ENCODE measurements around the gene CHST9. TPM values are rescaled to one million over a fixed set of nuclear protein-coding genes. Genes with fewer than 3 reads are reported as not detected.

The CHST9 gene
- total RNA-seq, 2 experiments from 2014 or later, result not detected

GRCh38 chr18:26940744-26941398 is 244.2 kb downstream of the CHST9 start:
- Mint-ChIP-seq H3K36me3 (ENCODE audit: low read depth) (no peaks in the 10 kb centered on the region), H3K9me3 (peaks cover 3% of the 10 kb centered on the region), H3K4me1 (ENCODE audit: low read depth) (no peaks in the 10 kb centered on the region), H3K4me3 (no peak overlapping the region), H3K27ac (no peak overlapping the region), H3K27me3 (no peaks in the 10 kb centered on the region)
- ChIA-PET CTCF (no interaction called here), POLR2A (no interaction called here)
- peaks cover 0 to 4% of the 10 kb centered on the region in 2 experiments for H3K9me3 ChIP-seq (ENCODE audit: control insufficient read depth in 1 of 2, insufficient read depth in 1 of 2, low read length in 2 of 2)
- H3K27me3 ChIP-seq (ENCODE audit: control insufficient read depth in 1 of 2, insufficient read depth in 2 of 2, low read length in 2 of 2), result no peaks in the 10 kb centered on the region
- no peaks in the 10 kb centered on the region for H3K4me1 ChIP-seq (ENCODE audit: insufficient read depth, low read length)
- DNase-seq, result no peak
- H3K36me3 ChIP-seq (ENCODE audit: insufficient read depth, low read length), result no peaks in the 10 kb centered on the region
- intact Hi-C loops (cut with DNase I, micrococcal nuclease), result no loop called here
- no peak for ATAC-seq (ENCODE audit: poor library complexity)
- TF ChIP-seq CTCF (IDR thresholded peaks at IDR 0.05), result no peak
- no peak overlapping the region for H3K4me3 ChIP-seq (ENCODE audit: low read length)
- H3K27ac ChIP-seq (ENCODE audit: low read depth in 1 of 2, low read length in 2 of 2), result no peak overlapping the region

- CTCF ChIA-PET, result no interaction called here
- no peak for TF ChIP-seq CTCF (IDR thresholded peaks at IDR 0.05)
- H3K9me3 ChIP-seq (ENCODE audit: control insufficient read depth in 1 of 2, insufficient read depth in 1 of 2, low read length in 2 of 2), result peaks cover 0 to 7% of the 10 kb centered on the region in 2 experiments
These were observed 253.4 kb downstream of the CHST9 start for GRCh38 chr18:26931659-26932058.

GRCh38 chr18:26930630-26931029 is 254.5 kb downstream of the CHST9 start:
- Mint-ChIP-seq H3K4me3 (no peak overlapping the region), H3K36me3 (ENCODE audit: low read depth) (no peaks in the 10 kb centered on the region), H3K9me3 (peaks cover 2% of the 10 kb centered on the region), H3K27me3 (no peaks in the 10 kb centered on the region), H3K4me1 (ENCODE audit: low read depth) (no peaks in the 10 kb centered on the region), H3K27ac (no peak overlapping the region)
- Histone ChIP-seq H3K4me1 (ENCODE audit: insufficient read depth, low read length) (no peaks in the 10 kb centered on the region), H3K4me3 (ENCODE audit: low read length) (no peak overlapping the region), H3K36me3 (ENCODE audit: insufficient read depth, low read length) (no peaks in the 10 kb centered on the region), H3K27ac (ENCODE audit: low read depth in 1 of 2, low read length in 2 of 2) (no peak overlapping the region), H3K27me3 (ENCODE audit: control insufficient read depth in 1 of 2, insufficient read depth in 2 of 2, low read length in 2 of 2) (no peaks in the 10 kb centered on the region), H3K9me3 (ENCODE audit: control insufficient read depth in 1 of 2, insufficient read depth in 1 of 2, low read length in 2 of 2) (peaks cover 0 to 7% of the 10 kb centered on the region in 2 experiments)
- ATAC-seq (ENCODE audit: poor library complexity) (no peak), DNase-seq (no peak)
- POLR2A ChIA-PET, result no interaction called here
- TF ChIP-seq CTCF (IDR thresholded peaks at IDR 0.05), result no peak
- CTCF ChIA-PET, result no interaction called here
- intact Hi-C loops (cut with DNase I, micrococcal nuclease), result loop anchor here in 1 of 2 experiments (10.0 kb wide), 1 partner anchor 56 kb away; no protein-coding TSS in a partner anchor

More at GRCh38 chr18:26931659-26932058, 253.4 kb downstream of the CHST9 start:
- DNase-seq (no peak), ATAC-seq (ENCODE audit: poor library complexity) (no peak)
- POLR2A ChIA-PET, result no interaction called here
- Mint-ChIP-seq H3K27me3 (no peaks in the 10 kb centered on the region), H3K4me1 (ENCODE audit: low read depth) (no peaks in the 10 kb centered on the region), H3K27ac (no peak overlapping the region), H3K4me3 (no peak overlapping the region), H3K9me3 (peaks cover 2% of the 10 kb centered on the region), H3K36me3 (ENCODE audit: low read depth) (no peaks in the 10 kb centered on the region)
- Histone ChIP-seq H3K27me3 (ENCODE audit: control insufficient read depth in 1 of 2, insufficient read depth in 2 of 2, low read length in 2 of 2) (no peaks in the 10 kb centered on the region), H3K27ac (ENCODE audit: low read depth in 1 of 2, low read length in 2 of 2) (no peak overlapping the region), H3K4me1 (ENCODE audit: insufficient read depth, low read length) (no peaks in the 10 kb centered on the region), H3K36me3 (ENCODE audit: insufficient read depth, low read length) (no peaks in the 10 kb centered on the region), H3K4me3 (ENCODE audit: low read length) (no peak overlapping the region)
- intact Hi-C loops (cut with DNase I, micrococcal nuclease), result loop anchor here in 1 of 2 experiments (10.0 kb wide), 1 partner anchor 57 kb away; no protein-coding TSS in a partner anchor

All from CD4-positive, alpha-beta T cell (primary cell).